GM12878 (cell line): ENCODE measurements around the gene GUCA1A. TPM values are rescaled to one million over a fixed set of nuclear protein-coding genes. Genes with fewer than 3 reads are reported as not detected.

Experiments used
- E4F1 ChIP-seq: fragments of 450-650 bp; IDR thresholded peaks from 2 replicates; pipeline ENCODE4 v1.6.1; 2018; ENCODE audit warnings: borderline replicate concordance, mild to moderate bottlenecking; ENCODE audit not compliant: partially characterized antibody
- ZBTB33 ChIP-seq: fragments of 450-650 bp; IDR thresholded peaks from 2 replicates; pipeline ENCODE4 v1.6.1; 2017; ENCODE audit warnings: mild to moderate bottlenecking
- ZBTB40 ChIP-seq: fragments of 450-650 bp; IDR thresholded peaks from 2 replicates; pipeline ENCODE4 v1.6.1; 2016; ENCODE audit warnings: mild to moderate bottlenecking, moderate library complexity, borderline replicate concordance
- polyA plus RNA-seq, 11 experiments: library from polyadenylated mRNA; depleted of rRNA in 4 of 11; unstranded in 6 of 11; stranded (reverse) in 5 of 11; fragments of >200 nt; fragmentation: Nextera tagmentation in 4 of 11; fragmentation: Illumina TruSeq in 1 of 11; extraction: Ambion mirVana in 4 of 11; extraction: Trizol in 1 of 11; gene quantifications; 1 replicate in 1 of 11; 2 replicates in 10 of 11; pipeline versions ENCODE4 v1.2.1 to v1.2.3, GENCODE V29; 2011 to 2016; ENCODE audit warnings: inconsistent platforms in 2 of 11, missing spikeins in 2 of 11, low read depth in 1 of 11
- total RNA-seq, 4 experiments: library from RNA; depleted of rRNA in 3 of 4; stranded (reverse); fragments of >200 nt in 3 of 4; fragmentation: Illumina TruSeq in 1 of 4; extraction: Trizol in 1 of 4; gene quantifications; 2 replicates each; pipeline versions ENCODE4 v1.2.1 to v1.2.3, GENCODE V29; 2013 to 2021

GUCA1A gene
- total and polyA plus RNA-seq, 10 of the 15 experiments (the other 5 are each of a cell fraction or from before 2014, with no cell fraction given) = not detected

- TF ChIP-seq ZBTB40 = no peak
- TF ChIP-seq E4F1 = no peak
- TF ChIP-seq ZBTB33 = no peak
Observed at GRCh38 chr6:42217157-42217518, 44.0 kb downstream of the GUCA1A start (continued).
